ENCODE measurements around the gene F3. TPM values are rescaled to one million over a fixed set of nuclear protein-coding genes. Genes with fewer than 3 reads are reported as not detected.

The F3 gene
- not detected for polyA plus RNA-seq (2012; ENCODE audit: insufficient read depth, insufficient read length, low read depth)

DNA sequence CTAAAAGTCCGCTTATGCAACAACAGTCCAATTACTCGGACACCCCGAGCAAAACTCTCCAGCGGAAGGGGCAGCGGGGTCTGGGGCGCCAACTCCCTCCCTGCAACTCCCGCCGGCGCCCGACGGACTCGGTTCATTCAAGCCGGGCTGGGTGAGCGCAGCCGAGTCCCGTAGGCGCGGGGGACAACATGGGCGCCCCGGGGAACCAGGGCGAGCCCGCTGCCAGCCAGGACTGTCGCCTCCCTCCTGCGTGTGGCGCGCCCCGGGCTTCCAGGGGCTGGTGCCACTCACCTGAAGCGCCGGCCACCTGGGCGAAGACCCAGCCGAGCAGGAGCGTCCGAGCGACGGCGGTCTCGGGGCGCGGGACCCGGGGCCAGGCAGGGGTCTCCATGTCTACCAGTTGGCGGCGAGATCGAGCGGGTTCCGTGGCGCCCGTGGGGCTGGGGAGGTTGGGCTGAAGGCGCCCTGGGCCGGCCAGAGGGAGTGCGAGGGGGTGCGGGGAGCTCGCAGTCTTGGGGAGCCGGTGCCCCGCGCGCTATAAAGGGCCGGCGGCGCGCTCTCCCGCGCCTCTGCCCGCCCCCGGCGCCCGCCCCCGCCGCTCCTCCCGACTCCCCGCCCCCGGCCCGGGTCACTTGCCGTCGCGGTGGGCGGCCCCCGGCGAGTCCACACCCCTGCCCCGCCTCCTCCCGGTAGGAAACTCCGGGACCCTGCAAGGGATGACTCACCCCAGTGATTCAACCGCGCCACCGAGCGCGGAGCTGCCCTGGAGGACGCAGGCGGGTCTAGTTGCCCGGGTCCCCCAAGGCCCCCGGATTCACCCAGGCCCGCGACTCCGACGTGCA, at the start of gene F3:
Gene F3, minus strand, starts transcription at position 514 of the 842 bp plus-strand sequence. Its CDS starts 123 bp downstream, at position 391.
- H3K9me3 ChIP-seq = no peaks in the 10 kb centered on the region
- H3K36me3 ChIP-seq = no peaks in the 10 kb centered on the region
- H3K4me1 ChIP-seq = no peaks in the 10 kb centered on the region; the same call in 1 of the 2 replicates

DNA sequence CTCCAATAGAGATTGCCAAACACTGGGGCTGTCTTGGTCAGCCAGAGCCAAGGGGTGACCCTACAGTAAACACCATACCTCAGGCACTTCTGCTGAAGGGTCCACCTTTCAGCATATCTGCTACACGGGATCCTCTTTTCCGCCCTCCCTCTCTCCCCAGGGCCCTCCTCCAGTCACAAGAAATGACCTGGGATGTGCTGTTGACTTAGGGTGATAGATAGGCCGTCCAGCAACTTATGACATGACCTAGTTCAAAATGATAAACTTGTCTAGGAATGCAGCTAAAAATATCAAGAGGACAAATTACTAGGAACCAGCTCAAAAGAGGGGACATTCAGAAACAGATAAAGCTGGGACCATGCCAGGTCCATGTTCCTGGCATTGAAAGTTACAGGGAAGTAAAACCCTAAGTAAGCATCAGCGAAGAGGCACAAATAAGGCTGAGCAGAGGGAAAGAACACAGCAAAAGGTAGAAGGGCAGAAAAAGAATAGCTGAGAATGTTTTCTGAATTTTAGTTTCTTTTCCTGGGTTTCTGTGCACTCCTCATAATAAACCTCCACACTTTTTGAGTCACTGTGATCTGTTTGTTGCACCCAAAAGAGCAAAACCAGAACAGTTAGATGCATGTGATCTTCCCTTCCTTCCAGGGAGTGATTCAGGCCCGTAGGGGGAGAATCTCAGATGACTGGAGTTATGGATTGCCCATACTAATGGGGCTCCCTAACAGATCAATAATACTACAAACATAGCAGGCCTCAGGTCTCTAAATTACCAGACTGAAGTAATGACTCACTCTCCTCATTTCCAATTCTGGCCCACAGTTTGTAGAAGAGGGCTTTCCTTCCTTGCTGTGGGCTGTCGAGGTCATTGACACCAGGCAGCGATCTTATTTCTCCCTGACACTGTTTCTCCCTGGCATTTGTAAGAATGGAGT, 48.9 kb upstream of the F3 start:
- DNase-seq = no peak
- Histone ChIP-seq H3K9me3 (no peaks in the 10 kb centered on the region), H3K36me3 (no peaks in the 10 kb centered on the region), H3K27me3 (no peaks in the 10 kb centered on the region), H3K4me1 (no peaks in the 10 kb centered on the region), H3K4me3 (ENCODE audit: low read depth, low read length) (no peak overlapping the region)
- TF ChIP-seq, protein P1, sequence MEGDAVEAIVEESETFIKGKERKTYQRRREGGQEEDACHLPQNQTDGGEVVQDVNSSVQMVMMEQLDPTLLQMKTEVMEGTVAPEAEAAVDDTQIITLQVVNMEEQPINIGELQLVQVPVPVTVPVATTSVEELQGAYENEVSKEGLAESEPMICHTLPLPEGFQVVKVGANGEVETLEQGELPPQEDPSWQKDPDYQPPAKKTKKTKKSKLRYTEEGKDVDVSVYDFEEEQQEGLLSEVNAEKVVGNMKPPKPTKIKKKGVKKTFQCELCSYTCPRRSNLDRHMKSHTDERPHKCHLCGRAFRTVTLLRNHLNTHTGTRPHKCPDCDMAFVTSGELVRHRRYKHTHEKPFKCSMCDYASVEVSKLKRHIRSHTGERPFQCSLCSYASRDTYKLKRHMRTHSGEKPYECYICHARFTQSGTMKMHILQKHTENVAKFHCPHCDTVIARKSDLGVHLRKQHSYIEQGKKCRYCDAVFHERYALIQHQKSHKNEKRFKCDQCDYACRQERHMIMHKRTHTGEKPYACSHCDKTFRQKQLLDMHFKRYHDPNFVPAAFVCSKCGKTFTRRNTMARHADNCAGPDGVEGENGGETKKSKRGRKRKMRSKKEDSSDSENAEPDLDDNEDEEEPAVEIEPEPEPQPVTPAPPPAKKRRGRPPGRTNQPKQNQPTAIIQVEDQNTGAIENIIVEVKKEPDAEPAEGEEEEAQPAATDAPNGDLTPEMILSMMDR (IDR thresholded peaks at IDR 0.05; ENCODE audit: low read depth, low read length) = no peak

More for the DNA sequence above, at the start of gene F3:
- TF ChIP-seq, protein P1 (IDR thresholded peaks at IDR 0.05; ENCODE audit: low read depth, low read length) = no peak
- peak within 1 kb of the TSS; percentile 67 for H3K4me3 ChIP-seq (ENCODE audit: low read depth, low read length)
- peak; percentile 83 for DNase-seq
- no peaks in the 10 kb centered on the region for H3K27me3 ChIP-seq

DNA sequence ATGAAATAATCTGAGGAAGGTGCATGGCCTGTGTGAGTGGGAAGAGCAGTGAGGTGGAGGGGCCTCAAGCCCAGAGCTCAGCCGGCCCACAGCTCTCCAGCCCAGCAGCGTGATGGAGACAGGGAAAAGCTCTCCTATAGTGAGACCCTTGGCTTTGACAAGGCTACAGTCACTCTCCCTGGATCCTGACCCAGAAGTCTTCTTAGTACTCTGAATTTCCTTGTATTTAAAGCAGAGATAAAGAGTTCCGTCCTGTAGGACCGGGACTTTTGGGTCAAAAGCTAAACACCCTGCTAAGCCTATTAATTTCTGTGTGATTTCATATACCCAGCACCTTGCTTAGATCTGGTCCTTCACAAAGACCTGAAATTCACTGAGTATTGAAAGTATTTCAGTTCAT, 48.2 kb upstream of the F3 start:
- no peaks in the 10 kb centered on the region for H3K4me1 ChIP-seq
- no peaks in the 10 kb centered on the region for H3K36me3 ChIP-seq
- TF ChIP-seq, protein P1 (IDR thresholded peaks at IDR 0.05; ENCODE audit: low read depth, low read length) = no peak
- H3K4me3 ChIP-seq (ENCODE audit: low read depth, low read length) = no peak overlapping the region
- H3K27me3 ChIP-seq = no peaks in the 10 kb centered on the region
- no peak for DNase-seq
- no peaks in the 10 kb centered on the region for H3K9me3 ChIP-seq

DNA sequence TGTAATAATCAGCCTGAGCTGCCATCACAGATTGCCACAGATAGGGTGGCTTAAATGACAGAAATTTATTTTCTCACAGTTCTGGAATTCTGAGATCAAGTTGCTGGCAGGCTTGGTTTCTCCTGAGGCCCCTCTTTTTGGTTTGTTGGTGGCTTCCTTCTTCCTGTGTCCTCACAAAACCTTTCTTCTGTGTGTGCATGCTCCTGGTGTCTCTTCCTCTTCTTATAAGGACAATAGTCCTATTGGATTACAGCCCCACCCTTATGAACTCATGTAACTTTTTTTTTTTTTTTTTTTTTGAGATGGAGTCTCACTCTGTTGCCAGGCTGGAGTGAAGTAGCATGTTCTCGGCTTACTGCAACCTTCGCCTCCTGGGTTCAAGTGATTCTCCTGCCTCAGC, 41.0 kb upstream of the F3 start:
- Histone ChIP-seq H3K4me3 (ENCODE audit: low read depth, low read length) (no peak overlapping the region), H3K9me3 (no peaks in the 10 kb centered on the region), H3K4me1 (no peaks in the 10 kb centered on the region), H3K36me3 (no peaks in the 10 kb centered on the region), H3K27me3 (no peaks in the 10 kb centered on the region)
- TF ChIP-seq, protein P1 (IDR thresholded peaks at IDR 0.05; ENCODE audit: low read depth, low read length) = no peak
- no peak for DNase-seq

DNA sequence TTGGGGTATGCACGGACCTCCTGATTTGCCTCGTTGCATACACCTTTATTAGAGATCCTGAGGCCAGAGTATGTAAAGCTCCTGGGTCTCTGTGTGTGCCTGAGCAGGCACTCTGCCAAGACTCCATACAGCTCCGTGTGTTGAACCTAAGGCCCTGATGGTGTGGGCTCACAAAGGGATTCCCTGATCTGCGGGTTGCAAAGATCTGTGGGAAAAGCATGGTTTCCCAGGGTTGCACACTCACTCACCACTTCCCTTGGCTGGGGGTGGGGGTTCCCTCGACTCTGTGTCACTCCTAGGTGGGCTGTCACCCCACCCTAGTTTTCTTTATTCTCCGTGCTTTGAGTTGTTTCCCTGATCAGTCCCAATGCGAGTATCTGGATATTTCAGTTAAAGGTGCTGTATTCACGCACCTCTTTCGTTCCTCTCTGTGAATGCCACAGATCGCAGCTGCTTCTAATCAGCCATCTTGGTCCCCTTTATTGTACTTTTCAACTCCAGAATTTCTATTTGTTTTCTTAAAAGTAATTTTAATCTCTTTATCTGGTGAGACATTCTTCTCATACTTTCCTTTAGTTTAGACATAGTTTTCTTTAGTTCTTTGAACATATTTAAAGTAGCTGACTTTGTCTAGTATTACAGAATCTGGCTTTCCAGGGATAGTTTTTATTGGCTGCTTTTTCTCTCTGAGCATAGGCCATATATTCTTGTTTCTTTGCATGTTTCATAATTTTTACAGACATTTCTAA, 39.0 kb upstream of the F3 start:
- TF ChIP-seq, protein P1 (IDR thresholded peaks at IDR 0.05; ENCODE audit: low read depth, low read length) = no peak
- DNase-seq = no peak
- no peak overlapping the region for H3K4me3 ChIP-seq (ENCODE audit: low read depth, low read length)

More for the DNA sequence above, 39.0 kb upstream of the F3 start:
- no peaks in the 10 kb centered on the region for H3K27me3 ChIP-seq
- H3K9me3 ChIP-seq = no peaks in the 10 kb centered on the region
- no peaks in the 10 kb centered on the region for H3K36me3 ChIP-seq
- no peaks in the 10 kb centered on the region for H3K4me1 ChIP-seq

Data from BE2C (cell line).